IPS-NIHi7 (cell line): ENCODE data around the gene PRR35.

Experiments used
- DNase-seq: peaks from one replicate; pipeline ENCODE4 v3.0.0; 2012; ENCODE audit warnings: mixed read lengths; ENCODE audit errors: extremely low spot score

PRR35 gene

GRCh38 chr16:564690-565418 is 4.7 kb downstream of the PRR35 start:
- DNase-seq: no peak

GRCh38 chr16:565419-566330 is 5.5 kb downstream of the PRR35 start:
- no peak for DNase-seq

DNA sequence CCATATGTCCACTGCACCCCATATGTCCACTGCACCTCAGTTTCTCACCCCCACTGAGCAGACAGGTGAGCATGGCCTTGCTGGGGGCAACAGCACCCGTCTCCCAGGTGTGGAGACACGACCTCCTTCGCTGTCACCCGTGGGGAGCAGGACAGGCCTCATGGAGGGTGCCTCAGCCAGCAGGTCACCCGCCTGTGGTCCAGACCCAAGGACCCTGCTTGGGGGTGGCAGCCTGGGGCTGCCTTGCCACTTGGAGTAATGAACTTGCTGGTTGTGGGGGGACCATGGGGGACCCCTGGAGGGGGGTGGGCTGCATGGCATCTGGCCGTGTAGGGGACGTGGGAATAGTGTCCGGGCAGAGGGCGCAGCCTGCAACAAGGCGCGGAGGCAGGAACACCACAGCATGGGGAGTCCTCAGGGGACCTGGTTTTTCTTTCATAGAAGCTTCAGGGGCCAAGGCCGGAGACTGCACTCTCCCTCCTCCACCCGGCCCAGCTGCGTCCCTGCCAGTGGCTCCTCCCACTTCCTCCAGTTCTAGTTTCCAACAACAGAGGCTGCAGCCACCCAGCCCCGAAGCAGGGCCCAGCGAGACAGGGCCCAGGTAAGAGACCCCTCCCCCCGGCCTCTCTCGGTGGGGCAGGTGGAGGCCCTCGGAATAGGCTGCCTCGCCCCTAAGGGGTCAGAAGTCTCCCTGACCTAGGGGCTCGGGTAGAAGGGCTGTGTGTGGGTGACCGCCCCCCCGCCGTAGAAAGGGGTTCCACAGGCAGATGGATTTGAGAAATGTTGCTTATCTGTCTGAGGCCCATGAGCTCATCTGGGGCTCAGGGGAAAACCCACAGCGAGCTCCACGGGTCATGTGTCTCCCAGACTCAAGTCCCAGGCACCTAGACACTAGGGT is 6.5 kb downstream of the PRR35 start, which contains the start of gene NHLRC4:
TSS of gene NHLRC4 (plus strand) at position 531 of the 898 bp plus-strand sequence. CDS start 1,043 bp downstream, outside the sequence.
- DNase-seq: peak; percentile 85

DNA sequence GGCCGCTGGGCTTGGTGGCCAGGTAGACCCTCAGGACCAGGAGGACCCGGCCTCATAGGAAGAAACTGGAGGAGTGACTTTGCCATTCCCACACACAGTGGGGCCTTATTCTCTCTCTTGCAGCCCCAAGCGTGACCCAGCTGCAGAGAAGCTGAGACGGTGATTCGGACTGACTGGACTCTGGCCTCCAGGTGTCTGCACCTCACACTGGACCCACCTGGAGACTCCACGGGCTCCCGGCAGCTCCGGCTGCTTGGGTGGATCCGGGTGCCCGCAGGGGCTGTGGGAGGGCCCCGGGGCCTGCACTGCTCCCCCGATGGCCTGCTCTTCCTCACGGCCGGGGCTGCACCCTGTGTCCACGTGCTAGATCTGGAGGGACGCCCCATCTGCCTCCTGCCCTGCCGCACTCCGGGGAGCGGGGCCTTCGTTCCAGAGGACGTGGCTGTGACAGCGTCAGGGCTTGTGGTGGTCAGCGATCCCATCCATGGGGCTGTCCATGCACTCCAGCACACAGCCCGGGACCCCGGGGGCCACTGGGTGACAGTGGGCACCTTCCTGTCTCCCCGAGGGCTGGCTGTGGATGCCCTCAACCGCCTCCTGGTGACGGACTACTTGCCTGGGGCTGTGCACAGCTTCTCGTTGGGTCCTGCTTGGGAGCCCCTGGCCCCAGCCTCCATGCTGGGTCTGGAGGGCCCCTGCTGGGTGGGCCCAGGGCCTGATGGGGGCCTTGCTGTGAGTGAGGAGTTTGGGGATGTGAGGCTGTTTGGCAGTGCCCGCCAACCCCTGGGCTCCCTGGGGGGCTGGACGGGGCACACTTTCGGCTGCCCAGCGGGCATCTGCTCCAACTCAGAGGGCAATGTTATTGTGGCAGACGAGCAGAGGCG is 7.4 kb downstream of the PRR35 start:
- DNase-seq: no peak

- DNase-seq: no peak
Measured at GRCh38 chr16:568401-569258, 8.4 kb downstream of the PRR35 start.

DNA sequence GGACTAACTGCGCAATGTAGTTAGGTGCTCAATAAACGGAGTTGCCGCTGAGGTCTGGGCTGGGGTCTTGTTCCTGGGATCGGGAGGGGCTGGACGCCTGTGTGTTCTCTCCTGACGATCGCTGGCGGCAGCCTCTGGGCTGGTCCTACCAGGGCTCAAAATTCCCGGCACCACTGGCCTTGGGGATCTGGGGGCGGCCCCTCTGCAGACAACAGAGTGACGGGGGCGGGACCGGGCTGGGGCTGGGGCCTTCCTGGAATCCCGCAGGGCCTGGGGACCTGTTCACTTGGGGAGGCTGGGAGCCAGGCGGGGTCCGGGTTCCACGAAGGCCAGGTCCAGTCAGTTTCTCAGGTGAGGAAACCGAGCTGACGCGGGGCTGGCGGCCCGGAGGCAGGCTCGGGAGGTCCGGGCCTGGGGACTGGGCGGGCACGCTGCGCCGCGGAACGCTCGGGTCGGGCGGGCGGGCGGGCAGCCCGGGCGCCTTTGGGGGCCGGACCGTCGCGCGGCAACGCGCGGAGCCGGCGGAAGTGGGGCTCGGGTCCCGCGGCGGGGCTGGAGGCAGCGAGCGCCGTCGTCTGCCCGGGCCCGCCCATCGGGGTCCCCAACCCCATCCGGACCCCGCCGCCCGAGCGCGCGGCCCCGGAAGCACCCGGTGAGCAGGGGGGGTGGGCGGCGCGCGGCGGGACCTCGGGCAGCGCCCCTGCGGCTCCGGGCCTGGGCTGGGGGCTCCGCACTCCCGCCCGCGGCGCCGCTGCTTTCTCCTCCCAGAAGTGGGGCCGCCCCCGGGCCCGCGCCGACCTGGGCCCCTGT is 9.5 kb downstream of the PRR35 start, which contains the start of gene PIGQ:
TSS of gene PIGQ (plus strand) at position 524 of the 810 bp plus-strand sequence. CDS start 4,107 bp downstream, outside the sequence.
- peak; percentile 88 for DNase-seq

DNA sequence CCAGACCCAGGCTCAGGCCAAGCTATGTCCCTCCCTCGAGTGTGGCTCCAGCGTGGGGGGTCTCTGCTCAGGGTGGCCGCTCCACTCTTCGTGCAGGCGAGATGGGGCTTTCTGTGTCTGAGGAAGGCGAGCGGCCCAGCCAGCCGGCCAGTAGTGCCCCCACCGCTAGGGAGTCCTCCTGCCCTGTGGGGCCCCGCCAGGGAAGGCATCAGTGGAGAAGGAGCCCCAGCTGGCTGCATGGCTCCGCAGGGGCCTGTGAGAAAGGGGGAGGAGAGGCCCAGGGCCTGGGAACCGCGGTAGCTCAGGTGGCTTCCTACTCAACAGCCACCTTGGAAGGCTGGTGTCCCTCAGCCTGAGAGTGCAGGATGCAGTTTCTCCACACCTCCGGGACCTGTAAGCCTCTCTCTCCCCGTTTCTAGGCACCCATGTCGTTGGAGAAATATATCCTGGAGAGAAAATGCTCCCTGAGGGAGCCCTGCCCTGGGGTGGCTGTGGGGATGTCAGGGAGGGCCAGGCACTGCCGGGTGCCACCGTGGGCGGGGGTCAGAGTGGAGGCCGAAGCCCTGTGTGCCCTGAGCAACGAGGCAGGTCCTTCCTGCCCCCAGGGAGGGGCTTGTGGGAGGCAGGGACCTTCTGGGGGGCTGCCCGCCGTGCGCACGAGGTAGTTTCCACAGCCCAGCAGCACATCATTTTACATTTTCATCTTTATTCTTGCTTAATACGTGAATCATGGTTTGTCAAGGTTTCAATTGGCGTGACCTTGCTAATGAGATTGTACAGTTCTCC is 12.9 kb downstream of the PRR35 start:
- DNase-seq: no peak

DNA sequence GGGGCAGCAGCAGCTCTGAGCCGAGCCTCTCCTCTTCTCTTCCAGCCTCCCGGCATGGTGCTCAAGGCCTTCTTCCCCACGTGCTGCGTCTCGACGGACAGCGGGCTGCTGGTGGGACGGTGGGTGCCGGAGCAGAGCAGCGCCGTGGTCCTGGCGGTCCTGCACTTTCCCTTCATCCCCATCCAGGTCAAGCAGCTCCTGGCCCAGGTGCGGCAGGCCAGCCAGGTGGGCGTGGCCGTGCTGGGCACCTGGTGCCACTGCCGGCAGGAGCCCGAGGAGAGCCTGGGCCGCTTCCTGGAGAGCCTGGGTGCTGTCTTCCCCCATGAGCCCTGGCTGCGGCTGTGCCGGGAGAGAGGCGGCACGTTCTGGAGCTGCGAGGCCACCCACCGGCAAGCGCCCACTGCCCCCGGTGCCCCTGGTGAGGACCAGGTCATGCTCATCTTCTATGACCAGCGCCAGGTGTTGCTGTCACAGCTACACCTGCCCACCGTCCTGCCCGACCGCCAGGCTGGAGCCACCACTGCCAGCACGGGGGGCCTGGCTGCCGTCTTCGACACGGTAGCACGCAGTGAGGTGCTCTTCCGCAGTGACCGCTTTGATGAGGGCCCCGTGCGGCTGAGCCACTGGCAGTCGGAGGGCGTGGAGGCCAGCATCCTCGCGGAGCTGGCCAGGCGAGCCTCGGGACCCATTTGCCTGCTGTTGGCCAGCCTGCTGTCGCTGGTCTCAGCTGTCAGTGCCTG is 14.0 kb downstream of the PRR35 start:
- no peak for DNase-seq

DNA sequence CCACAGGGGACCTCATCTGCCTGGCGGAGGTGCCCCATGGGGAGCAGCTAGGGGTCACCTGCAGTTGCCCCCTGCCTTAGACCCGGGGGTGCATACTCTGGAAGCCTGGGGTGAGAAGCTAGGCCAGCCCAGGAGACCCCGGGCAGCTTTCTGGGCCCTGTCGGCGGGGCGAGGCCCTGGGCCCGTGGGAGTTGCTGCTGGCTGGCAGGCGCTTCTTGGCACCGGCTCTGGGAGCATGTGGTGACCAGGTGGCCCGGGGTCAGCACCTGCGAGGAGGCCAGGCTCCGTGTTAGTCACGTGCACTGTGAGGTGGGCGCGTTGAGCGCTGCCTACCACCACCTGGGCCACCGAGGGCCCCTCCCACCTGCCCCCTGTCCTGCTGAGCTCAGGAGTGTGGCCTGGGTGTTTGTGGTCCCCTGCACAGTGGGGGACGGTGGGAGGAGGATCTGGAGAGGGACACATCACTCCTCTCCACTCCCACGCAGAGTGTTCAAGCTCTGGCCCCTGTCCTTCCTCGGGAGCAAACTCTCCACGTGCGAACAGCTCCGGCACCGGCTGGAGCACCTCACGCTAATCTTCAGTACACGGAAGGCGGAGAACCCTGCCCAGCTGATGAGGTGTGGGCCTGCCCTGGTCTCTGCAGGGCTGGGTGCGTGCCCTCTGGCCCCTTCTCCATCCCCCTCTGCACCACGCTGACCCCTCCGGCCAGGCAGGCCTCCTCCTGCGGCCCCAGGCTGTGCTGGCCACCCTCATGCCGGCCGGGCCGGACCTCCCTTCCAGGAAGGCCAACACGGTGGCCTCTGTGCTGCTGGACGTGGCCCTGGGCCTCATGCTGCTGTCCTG is 15.4 kb downstream of the PRR35 start:
- no peak for DNase-seq

DNA sequence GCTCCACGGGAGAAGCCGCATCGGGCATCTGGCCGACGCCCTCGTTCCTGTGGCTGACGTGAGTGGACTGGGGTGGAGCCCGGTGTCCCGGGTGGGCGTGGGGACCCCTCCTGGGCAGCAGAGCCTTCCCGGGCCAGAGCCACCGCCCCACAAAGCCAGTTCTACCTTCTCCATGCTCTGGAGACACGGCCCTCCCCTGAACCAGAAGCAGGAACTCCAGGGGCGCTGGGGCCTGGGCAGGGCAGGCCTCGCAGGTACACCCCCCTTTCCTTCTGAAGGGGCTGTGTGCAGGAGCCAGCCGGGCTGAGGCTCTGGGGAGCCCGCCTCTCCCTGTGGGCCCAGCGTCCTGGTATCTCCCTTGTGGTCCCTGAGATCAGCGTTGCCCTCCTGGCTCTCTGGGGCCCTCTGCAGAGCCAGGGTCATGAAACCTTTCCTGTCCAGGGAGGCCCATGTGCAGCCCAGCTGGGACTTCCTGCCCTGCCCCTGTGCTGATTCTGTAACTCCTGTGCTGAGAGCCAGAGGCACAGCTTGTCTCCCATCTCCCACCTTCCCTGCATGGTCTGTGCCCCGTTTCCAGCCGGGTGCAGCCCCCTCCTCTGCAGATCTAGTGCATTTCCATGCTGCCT is 16.1 kb downstream of the PRR35 start:
- DNase-seq: no peak

- DNase-seq: no peak
Measured at GRCh38 chr16:576823-577201, 16.6 kb downstream of the PRR35 start.

DNA sequence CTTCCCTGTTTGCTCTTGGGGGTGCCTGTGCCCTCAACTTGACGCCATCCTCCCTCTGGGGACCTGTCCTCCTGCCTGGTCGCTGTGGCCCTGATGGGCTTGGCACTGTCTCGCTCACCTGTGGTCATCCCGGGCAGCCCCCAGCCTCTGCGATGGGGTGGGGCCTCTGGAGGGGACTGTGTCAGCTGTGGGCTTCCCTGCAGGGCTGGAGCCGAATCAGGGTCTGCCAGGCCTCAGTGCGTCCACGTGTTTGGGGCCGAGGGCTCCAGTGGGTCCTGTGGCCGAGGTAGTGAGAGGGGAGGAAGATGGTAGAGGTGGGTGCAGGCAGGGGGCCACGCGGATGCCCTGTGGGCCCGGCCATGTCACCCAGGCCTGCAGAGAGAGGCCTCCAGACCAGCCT is 17.6 kb downstream of the PRR35 start:
- no peak for DNase-seq

DNA sequence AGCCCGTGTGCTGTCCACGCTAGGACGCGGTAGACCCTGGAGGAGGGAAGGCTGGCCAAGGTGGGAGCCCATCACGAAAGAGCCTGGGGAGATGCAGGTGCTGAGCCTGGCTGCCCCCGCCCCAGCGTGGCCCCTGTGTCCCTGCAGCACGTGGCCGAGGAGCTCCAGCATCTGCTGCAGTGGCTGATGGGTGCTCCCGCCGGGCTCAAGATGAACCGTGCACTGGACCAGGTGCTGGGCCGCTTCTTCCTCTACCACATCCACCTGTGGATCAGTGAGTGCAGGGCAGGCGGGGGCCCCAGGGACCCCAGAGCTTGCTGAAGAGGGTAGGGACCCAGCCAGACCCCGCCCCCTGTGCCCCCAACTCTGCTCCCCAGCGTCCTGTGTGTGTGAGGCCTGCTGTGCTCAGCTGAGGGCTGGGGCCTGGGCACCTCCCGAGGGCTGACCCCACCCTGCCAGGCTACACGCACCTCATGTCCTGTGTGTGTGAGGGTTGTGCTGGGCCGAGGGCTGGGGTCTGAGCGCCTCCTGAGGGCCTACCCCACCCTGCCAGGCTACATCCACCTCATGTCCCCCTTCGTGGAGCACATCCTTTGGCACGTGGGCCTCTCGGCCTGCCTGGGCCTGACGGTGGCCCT is 18.2 kb downstream of the PRR35 start:
- DNase-seq: no peak

DNA sequence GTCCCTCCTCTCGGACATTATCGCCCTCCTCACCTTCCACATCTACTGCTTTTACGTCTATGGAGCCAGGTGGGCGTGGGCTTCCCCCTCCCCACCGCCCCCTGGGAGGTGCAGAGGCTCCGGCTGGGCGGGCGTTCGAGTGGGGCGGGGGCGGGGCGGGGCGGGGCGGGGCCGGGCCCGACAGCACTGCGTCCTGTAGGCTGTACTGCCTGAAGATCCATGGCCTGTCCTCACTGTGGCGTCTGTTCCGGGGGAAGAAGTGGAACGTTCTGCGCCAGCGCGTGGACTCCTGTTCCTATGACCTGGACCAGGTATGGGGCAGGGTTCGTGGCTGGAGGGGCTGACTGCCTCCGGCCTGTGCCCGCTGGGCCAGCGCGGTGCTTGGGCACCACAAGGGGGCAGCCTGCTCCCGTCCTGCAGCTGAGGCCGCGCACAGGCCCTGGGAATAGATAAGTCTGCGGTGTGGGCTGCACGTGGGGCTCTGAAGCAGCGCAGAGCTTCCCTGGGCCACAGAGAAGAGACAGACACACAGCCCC is 18.7 kb downstream of the PRR35 start:
- peak; percentile 85 for DNase-seq
